Eye (tissue), 1 donor: ENCODE results near the gene SIK3.
"Not testable (repeated sequence)": the region's sequence is repeated elsewhere in the genome, so short reads cannot be mapped to it uniquely, and the experiment has no call there.

Experiments
- DNase-seq: peaks from one replicate; pipeline ENCODE4 v3.0.0-alpha.2; 2015

SIK3 gene

DNA sequence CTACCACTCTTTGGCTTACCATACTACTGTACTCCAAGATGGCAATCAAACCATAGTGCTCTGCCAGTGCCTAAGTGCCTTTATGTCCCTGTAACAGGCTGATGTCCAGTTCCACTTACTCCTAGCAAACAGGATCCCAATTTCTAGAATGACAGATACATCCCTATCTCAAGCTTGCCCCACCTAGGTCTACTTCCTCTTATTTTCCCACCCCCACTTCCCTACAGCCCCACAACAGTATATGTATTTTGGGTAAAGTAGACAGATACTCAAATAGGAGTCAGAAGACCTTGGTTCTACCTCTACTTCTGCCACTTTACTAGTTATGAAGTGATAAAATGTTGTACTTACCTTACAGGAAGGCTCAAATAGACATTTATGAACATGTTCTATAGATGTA is 24.1 kb downstream of the SIK3 start:
- DNase-seq = no peak

GRCh38 chr11:117073539-117073938 is 24.7 kb downstream of the SIK3 start:
- no peak for DNase-seq

DNA sequence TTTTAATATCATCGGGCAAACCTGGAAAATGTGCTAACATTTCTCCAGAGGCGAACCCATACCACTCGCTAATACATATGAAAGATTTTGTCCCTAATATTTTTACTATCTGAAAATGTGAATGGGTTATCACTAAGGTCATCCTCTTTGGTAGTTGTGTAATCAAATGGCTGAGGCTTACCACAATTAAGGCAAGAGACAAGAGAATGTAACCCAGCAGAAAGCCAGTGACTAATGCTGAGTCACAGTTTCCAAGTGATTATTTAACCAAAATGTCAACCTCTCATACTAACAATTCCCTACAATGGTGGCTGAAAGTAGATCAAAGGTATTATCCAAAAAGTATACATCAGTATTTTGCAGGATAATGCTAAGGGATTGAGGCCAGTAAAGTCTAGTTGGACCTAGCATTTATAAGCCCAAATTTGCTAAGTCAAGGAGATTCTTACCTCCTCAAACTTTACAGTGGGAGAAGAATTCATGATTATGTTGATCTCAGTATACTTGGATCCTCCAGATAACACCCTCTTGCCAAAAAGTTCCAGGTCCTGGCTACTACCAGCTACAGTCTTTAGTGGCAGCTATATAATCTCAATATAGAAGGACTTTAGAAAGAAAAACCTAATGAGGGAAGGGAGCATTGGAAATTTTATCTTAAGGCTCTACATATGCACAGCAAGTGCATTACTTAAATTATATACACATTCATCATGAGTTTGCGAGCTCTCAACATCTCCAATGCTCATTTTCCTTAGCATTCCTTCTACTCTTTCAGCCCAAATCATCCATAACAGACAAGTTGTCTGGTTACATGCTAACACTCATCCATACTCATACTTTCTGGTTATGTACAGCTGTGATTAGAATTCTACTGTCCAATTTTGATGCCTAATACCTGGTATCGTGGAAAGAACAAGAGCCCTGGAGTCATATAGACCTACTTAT is 25.4 kb downstream of the SIK3 start:
- DNase-seq = no peak

DNA sequence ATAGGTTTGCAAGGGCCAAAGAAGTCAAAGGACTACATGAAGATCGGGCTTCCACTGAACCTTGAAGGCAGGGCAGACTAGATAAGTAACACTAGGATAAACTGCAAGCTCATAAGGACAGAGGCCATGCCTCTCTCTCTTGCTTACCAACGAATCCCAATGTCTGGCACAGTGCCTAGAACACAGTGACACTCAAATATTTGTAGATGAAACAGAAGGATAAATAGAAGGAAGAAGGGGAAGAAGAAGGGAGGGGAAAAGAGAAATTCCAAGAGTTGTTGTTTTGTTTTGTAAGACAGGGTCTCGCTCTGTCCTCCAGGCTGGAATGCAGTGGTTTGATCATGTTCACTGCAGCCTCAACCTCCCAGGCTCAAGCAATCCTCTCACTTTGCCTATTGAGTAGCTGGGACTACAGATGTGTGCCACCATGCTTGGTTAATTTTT is 26.9 kb downstream of the SIK3 start:
- no peak for DNase-seq

DNA sequence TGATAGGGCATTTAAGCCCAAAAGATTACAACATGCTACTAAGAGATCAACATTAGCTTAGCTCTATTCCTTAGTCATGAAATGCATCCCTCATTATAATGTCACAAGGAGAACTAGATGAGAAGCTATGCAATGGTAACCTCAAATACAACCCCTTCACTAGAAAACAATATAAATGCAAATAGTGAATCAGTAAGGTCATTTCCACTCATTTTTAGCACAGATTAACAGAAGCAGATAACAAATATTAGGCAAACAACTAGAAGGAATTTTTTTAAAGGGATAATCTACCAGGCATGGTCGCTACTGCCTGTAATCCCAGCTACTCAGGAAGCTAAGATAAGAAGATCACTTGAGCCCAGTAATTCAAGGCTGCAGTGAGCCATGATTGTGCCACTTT is 28.2 kb downstream of the SIK3 start:
- no peak for DNase-seq

DNA sequence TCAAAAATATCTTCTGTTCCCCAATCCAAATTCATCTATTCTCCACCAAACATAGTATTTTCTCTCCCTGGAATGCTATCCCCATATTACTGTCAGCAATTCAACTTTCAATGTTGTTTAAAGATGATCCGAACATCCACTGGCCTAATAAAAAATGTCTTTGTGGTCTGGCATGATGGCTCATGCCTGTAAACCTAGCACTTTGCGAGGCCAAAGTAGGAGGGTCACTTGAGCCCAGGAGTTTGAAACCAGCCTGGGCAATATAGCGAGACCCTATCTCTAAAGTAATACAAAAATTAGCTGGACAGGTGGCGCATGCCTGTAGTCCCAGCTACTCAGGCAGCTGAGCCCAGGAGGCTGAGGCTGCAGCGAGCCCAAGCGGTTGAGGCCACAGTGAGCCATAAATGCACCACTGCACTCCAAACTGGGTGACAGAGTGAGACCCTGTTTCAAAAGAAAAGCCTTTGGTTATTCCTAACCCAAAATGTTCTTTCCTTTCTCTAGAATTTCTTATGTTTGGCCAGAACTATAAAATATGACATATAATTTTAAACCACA is 29.8 kb downstream of the SIK3 start:
- no peak for DNase-seq

DNA sequence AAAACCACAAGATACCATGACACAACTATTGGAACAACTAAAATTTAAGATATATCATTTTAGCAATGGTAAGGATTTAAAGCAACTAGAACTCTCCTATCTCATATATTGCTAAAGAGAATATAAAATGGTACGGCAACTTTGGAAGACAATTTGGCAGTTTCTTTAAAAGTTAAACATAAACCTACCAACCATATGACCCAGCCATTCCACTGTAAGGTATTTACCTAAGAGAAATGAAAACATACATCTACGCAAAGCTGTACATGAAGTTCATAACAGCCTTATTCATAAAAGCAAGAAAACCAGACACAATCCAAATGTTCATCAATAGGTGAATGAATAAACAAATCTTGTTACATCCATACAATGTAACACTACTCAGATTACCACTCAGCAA is 31.3 kb downstream of the SIK3 start:
- DNase-seq = no peak

DNA sequence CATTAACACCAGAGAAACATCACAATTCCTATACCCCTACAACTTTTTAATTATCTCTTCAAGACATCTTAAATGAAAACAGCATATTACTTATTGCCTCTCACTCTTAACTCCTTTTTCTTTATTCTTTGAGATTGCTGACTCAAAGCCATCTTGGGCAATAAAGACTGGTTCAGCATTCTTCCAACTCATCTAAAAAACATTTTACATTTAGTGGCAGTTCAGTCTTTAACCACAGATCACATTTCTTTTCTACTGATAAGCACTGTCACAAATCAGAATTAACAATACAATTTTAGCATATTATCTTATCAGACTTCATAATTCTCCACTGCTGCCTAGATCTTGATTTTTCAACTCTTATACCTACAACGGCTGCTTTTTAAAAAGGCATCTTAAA is 34.0 kb downstream of the SIK3 start:
- DNase-seq = no peak

GRCh38 chr11:117062498-117062897 is 35.7 kb downstream of the SIK3 start:
- no peak for DNase-seq

GRCh38 chr11:117061256-117061655 is 37.0 kb downstream of the SIK3 start:
- no peak for DNase-seq

GRCh38 chr11:117059611-117060148 is 38.5 kb downstream of the SIK3 start:
- DNase-seq = no peak

DNA sequence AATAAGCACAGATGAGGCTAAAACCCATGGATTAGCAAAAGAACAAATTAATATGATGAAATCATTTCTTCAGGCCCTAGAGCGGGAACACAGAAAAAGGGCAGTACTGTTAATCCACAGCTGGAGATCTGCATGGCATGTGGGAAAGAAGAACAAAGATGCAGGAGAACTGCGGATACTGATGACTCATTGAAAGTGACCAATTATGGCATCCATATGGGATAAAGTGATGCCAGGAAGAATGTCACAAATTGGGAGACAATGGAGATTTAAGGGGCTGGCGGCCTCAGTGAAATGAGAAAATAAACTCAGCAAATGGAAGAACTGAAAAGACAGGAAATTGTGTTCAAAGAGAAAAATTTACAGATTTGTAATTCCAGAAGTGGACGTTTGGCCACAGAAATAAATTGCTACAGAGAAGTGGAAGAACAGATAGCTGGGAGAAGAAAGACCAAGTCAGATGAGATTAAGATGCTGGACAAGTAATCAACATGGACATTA is 39.4 kb downstream of the SIK3 start:
- DNase-seq = peak; percentile 82

GRCh38 chr11:117057727-117058126 is 40.5 kb downstream of the SIK3 start:
- DNase-seq = no peak

- DNase-seq = no peak
These were observed 40.9 kb downstream of the SIK3 start for GRCh38 chr11:117057317-117057716.

- DNase-seq = no peak
These were observed 42.8 kb downstream of the SIK3 start for GRCh38 chr11:117055469-117055868.

DNA sequence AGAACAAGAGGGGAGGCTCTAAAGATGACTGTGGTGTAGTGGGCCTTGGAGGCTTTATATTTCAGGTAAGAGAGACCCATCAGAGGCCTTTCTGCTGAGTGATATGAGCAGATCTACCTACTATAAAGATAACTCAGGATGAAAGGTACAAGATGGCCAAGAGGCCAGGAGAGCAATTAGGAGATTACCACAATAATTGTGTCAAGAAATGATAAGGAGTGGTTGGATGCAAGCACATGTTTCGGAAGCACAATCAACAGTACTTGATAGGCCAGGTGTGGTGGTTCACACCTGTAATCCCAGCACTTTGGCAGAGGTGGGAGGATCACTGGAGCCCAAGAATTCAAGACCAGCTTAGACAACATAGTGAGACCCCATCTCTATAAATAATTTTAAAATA is 43.8 kb downstream of the SIK3 start:
- no peak for DNase-seq

DNA sequence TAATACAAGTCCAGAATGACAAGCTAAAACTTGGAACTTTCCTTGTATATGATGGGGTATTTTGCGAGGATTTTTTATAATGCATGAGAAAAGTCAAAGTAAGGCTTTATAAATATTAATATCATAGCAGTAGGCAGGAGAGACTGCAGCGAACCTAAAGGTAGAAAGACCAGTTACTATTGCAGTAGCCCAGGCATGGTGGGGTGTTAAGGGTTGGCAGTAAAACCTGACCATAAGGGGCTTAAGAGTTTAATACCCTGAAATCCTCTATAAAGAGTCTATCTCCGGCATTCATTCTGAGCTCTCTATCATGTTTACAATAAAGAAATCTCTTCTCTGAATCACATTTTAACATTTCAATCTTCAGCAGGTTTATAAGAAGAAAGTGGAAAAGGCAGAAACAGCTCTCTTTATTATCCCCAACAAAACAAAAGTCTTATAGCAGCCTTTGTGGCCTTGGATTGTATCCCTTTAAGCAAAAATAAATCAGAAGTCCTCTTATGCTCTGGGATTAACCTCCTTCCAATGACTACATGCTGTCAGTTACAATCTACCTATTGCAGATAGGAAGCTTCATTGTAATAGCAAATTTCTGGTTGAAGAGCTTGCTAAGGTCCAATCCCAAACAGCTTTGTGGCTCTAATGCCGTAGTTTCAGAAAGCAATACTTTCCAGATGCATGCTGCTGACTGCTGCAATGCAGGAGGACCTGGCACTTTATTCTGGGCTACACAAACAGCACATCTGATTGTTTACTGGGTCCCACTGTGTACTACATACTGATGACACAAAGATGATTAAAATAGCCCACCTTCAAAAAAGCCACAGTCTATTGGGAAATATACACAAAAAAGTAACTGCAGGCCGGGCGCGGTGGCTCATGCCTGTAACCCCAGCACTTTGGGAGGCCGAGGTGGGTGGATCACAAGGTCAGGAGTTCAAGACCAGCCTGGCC is 45.8 kb downstream of the SIK3 start:
- no peak for DNase-seq

DNA sequence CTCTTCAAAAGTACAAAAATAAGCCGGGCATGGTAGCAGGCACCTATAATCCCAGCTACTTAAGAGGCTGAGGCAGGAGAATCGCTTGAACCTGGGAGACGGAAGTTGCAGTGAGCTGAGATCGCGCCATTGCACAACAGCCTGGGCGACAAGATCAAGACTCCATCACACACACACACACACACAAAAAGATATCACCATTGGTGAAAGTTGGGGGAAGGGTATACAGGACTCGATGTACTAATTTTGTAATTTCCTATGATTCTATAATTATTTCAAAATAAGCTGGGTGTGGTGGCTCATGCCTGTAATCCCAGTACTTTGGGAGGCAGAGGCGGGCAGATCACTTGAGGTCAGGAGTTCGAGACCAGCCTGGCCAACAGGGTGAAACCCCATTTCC is 48.1 kb downstream of the SIK3 start:
- DNase-seq = not testable (repeated sequence)

DNA sequence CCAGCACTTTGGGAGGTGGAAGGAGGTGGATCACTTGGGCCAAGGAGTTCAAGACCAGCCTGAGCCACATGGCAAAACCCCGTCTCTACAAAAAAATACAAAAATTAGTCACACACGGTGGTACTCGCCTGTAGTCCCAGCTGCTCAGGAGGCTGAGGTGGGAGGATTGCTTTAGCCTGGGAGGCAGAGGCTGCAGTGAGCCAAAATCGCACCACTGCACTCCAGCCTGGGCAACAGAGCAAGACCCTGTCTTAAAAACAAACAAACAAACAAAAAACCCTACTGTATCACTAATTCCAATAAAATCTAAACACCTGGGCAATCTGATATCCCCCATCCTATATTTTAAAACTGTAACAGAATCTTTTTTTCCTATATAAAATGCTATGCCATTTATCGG is 51.6 kb downstream of the SIK3 start:
- not testable (repeated sequence) for DNase-seq

DNA sequence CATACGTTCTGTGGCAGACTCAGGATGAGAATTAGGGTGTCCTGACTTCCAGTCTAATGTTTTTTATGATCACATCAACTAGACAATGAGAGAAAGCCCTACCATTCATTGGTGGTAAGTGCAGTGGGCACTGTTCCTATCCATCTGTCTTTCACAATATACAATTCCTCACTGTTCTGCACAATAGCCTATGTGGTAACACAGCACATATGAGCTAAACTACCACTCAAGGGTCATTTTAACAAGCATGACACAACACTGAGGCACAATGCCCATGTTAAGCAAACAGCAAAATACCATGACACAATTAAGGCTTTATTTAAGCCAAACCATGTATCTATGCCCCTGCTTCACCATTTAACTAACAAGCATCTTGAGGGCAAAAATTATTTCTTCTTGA is 52.3 kb downstream of the SIK3 start:
- DNase-seq = no peak

DNA sequence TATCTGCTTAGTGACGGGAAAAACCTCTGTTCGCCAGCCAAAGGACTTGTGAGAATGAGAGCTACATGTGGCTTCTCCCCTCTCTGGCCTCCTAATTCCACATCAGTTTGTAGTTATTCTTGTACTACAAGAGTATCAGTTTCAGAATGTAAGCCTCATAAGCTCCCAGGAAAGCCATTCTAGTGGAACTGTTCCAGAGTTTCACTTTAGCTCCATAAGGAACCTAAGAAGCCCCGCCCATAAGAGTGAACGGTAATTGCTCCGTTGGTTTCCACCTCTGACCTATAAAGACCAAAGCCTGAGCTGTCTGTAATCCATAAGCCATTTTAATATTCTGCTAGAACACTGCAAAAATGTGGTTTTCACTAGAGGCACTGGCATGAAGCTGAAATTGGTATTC is 53.0 kb downstream of the SIK3 start:
- peak; percentile 83 for DNase-seq

GRCh38 chr11:117044287-117045035 is 53.8 kb downstream of the SIK3 start:
- no peak for DNase-seq
